ENCODE results near the gene PPARG.
A peak's percentile ranks its signal among the peaks of the same experiment; 100 is the strongest.
"Not testable (repeated sequence)": the region's sequence is repeated elsewhere in the genome, so short reads cannot be mapped to it uniquely, and the experiment has no call there.

The PPARG gene

DNA sequence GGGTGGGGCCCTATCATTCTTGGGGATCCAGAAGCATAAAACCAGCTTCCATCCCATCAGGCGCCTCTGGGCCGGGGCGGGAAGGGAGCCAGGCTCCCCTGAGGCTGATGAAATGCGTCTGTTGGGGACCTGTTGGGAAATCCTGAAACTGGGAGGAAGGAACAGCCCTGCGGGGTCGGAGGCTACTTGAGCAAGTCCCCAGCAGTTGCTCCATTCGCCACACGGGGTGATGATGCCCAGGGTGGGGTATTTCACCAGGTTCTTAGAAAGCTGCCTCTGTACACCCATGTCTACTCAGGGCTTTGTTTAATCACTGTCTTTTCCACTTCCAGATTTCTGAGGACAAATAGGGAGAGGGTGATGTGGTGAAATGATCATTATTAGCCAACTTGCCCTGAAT is 170.0 kb downstream of the PPARG start:
- no peak for DNase-seq (ENCODE audit: low read depth in 2 of 2)

DNA sequence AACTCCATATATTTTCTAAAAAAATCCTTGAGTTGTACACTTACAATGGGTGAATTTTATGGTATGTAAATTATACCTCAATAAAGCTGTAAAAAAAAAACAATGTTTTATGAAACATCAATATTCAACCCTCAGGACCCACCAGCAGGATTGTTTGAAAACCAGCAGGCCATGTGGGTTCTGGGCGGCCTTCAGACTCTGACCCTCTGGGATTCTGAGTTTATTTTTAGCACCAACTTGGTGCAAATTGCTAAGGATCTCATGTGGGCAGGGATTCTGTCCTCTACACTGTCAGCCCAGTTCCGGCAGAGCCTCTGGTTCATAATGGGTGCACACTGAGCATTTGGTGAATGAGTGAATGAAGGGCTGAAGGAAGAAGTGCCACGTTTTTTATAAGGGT is 171.3 kb downstream of the PPARG start:
- DNase-seq (ENCODE audit: low read depth in 2 of 2), result no peak

DNA sequence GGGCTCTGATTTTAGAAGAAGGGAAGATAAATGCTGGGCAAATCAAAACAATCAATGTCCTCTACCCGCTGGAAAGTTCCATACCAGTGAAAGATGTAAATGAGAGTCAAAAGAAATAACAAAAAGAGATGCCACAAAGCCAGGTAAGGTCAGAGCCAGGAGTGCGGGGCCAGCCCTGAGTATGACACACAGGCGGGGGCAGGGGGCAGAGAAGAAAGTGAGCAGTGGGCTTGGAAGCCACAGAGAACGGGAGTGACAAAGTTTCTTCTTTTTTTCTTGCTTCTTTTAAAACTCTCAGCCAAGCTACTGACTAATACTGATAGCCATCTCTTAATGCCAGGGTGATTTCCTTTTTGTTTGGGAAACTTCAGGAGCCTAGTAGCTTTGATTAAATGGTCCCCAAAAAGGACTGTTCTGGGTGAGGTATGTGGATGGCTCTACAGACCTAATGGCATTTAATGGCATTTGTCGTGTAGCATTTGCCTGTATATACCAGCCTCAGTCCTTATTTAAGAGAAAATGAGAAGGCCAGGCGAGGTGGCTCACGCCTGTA is 172.3 kb downstream of the PPARG start:
- DNase-seq (ENCODE audit: low read depth in 2 of 2), result no peak

DNA sequence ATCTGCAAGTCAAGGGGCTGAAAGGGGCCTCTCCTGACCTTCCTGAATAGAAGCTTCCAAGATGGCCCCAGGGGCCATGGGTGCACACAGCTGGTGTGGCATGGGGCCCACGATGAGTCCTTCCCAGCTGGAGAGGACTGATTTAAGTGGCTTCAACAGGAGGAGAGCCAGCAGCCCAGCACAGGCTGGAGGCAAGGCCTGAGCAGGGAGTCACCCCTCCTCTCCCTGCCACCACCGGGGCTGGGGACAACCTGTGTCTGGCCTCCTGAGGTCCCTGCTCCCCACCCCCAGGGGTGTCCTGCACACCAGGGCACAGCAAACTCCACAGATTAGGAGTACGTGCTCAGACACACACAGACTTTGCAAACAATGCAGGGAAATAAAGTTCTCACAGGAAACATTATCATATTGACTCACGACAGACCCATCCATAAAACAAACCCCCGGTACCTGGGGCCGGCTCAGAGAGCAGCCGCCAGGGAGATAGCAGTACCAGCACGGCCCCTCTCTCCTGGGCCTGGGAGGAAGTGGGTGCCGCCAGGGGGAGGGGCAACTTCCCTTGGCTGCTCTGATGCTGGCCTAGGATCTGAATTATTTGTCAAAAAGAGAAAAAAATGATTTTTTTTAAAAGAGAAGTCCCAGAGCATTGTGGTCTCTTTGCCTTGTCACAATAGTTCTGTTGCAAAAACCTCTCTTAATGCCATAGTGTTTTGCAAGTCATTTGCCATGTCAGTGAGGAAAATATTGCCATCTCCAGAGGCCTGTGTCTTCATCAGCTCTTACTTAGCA is 173.5 kb downstream of the PPARG start:
- no peak for DNase-seq (ENCODE audit: low read depth in 2 of 2)

DNA sequence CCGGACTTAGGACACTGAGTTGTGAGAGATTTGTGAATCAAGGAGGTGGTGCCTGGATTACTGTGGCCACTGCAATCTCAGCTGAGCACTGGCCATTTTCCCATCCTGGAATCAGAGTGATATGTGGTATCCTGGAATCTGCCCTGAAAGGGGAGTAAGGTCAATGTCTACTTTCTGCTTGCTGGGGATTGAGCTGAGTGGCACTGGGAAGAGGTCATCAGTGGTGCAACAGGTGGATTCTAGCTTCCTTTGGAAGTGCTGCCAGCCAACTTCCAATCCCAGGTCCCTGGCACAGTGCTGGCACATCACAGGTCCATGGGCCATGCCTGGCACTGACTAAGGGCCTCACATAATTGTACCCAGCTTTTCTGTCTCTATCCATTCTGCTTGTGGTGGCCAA is 174.8 kb downstream of the PPARG start:
- no peak for DNase-seq (ENCODE audit: low read depth in 2 of 2)

DNA sequence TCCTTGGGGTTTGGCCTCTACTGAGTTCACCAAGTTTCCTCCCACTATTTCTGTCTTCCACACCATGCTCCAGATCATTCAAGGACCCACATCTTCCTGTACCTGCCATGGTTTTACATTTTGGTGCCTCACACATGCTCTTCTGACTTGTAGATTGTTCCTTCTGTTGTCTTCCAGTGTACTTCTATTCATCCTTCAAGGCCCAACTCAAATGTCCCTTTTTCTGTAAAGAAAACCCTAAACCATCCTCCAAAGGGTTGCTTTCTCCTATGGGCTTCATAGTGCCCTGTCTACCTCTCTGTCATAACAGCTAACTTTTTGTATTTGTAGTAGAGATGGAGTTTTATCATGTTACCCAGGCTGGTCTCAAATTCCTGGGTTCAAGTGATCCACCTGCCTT is 175.3 kb downstream of the PPARG start:
- DNase-seq (ENCODE audit: low read depth in 2 of 2), result no peak

DNA sequence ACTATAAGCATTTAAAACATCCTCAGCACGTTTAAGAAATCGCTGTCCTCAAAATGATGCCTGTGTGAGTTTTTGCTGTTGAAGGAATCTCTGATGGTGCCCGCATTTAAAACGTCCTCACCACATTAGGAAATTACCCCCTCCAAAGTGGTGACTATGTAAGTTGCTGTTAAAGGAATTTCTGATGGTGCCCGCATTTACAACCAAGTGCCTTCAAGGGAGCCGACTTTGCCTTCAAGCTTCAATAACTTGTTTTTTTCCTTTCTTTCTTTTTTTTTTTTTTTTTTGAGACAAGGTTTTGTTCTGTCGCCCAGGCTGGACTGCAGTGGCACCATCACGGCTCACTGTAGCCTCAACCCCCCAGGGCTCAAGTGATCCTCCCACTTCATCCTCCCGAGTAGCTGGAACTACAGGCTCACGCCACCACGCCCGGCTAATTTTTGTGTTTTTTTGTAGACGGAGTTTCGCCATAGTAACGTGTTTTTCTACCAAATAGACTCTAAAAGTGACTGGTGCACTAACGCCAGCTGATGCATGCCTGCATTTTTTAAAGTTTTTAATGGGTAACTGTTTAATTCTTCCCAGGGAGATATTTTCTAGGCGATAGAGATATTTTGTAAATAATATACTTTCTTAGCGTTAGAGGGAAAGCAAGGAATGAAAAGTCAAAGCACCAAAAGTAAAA is 176.4 kb downstream of the PPARG start:
- no peak for DNase-seq (ENCODE audit: low read depth in 2 of 2)

DNA sequence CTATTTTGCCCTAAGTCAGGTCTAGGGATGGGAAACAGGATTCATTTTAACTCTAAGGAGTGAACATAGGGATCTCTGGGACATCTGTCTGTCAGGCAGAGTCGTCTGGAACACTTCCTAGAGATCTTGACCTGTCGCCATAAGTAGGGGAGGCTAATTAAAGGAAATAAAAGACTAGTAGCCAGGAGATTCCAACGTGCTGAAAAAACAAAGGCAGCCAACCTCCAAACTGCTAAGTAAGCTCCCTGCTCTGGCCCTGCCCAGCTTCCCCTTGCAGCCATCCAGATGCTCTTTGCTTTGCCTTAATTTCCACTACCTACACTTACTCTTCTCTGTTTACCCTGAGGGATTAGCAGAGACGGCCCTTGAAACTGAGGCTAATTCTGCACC is 177.0 kb downstream of the PPARG start:
- no peak for DNase-seq (ENCODE audit: low read depth in 2 of 2)

DNA sequence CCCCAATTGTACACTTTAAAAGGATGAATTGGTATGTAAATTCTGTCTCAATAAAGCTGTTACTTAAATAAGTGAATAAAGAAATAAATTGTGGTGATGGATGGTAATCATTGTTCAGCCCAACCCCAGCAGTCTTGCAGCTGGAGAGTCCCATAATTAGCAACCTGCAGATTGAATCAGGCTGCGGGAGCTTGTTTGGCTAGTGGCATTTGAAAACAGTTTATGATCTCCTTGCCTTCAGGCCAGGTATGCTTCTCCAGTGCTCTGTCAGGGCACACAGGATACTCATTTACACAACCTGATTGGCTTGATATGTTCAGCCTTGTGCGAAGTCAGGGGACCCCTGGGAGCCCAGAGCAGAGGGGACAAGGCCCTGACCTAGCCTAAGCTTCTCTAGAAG is 178.9 kb downstream of the PPARG start:
- no peak for DNase-seq (ENCODE audit: low read depth in 2 of 2)

DNA sequence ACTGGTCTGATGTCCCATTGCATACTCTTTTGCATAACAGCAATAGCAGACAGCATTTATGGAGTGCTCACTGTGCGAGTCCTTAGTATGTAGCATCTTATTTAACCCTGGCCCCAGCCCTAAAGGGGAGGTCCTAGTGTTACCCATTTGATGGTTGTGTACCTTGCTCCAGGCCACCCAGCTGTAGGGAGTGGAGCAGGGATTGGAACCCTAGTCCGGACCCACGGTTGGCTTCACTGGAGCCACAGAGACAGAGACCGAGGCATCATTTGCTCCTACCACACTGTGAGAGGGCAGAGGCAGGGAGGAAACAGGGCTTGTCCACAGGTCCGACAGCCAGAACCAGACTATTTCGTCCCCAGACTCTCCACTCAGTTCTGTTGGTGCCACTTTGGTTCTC is 179.4 kb downstream of the PPARG start:
- DNase-seq (ENCODE audit: low read depth in 2 of 2), result no peak

DNA sequence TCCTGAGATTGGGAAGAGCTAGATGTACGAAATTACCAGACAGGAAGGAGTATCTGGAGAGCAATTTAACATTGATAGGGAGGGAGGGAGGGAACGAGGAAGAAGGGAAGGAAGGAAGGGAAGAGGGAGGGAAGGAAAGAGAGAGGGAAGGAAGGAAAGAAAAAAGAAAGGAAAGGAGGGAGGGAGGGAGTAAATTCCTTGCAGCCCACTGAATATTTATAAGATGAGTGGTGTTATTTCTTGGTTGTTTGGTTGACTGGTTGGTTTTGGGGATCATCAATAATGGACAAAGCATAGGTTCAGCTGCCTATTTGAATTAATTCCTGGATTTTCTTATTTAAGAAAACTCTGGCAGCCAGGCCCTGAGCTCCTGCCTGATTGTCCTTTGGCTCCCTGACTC is 179.9 kb downstream of the PPARG start:
- DNase-seq (ENCODE audit: low read depth in 2 of 2), result no peak

DNA sequence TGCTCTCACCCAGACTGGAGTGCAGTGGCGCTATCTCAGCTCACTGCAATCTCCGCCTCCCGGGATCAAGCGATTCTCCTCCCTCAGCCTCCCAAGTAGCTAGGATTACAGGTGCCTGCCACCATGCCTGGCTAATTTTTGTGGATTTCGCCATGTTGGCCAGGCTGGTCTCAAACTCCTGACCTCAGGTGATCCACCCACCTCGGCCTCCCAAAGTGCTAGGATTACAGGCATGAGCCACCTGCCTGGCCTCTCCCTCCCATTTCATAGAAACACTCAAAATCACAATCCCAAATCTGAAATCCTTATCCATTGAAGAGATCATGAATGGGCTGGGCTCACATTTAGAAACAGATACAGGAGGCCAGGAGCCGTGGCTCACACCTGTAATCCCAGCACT is 180.4 kb downstream of the PPARG start:
- DNase-seq (ENCODE audit: low read depth in 2 of 2), result not testable (repeated sequence)

DNA sequence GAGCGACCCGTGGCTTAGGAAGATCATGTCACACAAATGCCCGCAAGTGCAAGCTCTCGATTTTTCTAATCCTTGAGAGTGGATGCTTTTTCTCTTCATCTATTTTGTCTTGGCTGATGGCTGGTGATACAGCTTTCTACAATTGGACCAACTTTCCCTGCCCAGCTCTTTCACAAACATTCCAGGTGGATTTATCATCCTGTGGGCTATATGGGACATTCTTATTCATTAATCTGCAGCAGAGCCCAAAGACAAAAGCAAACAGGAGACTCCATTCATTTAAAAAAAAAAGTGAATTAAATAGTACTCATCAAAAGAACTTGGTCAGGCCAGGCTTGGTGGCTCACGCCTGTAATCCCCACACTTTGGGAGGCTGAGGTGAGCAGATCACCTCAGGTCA is 181.2 kb downstream of the PPARG start:
- DNase-seq (ENCODE audit: low read depth in 2 of 2), result no peak

DNA sequence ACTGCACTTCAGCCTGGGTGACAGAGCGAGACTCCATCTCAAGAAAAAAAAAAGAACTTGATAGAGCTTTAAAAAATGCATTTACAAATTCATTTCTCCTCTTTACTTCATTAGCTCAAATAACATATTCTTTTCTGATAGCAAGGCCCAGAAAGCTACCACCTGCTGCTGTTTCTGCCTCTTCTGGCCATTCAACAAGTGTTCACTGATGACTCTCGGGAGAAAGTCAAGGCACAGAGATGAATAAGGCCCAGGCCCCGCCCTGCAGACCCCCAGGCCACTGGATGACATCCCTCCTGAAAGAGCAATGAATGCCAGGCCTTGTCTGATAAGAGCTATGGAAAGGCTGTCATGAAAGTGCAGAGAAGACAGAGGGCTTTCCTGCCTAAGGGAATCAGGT is 181.8 kb downstream of the PPARG start:
- DNase-seq (ENCODE audit: low read depth in 2 of 2), result no peak

DNA sequence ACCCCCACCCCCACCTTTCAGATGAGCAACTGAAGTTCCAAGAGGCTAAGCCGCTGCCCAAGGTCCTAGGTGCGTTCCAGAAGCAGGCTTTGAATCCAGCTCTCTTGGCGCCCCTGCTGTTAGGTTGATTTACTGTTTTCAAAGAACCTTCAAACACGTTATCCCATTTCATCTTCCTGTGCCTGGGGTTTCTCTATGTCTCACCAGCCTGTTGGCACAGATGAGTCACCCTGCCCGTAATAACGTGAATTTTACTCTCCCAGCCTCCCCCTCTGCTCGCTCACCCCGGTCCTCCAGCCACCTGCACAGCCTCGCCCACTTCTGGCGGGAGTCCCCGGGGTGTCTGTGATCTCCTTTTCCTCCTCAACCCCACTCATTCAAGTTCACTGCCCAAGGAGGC is 182.4 kb downstream of the PPARG start:
- peak; percentile 57 to 58 for DNase-seq (ENCODE audit: low read depth in 2 of 2)

DNA sequence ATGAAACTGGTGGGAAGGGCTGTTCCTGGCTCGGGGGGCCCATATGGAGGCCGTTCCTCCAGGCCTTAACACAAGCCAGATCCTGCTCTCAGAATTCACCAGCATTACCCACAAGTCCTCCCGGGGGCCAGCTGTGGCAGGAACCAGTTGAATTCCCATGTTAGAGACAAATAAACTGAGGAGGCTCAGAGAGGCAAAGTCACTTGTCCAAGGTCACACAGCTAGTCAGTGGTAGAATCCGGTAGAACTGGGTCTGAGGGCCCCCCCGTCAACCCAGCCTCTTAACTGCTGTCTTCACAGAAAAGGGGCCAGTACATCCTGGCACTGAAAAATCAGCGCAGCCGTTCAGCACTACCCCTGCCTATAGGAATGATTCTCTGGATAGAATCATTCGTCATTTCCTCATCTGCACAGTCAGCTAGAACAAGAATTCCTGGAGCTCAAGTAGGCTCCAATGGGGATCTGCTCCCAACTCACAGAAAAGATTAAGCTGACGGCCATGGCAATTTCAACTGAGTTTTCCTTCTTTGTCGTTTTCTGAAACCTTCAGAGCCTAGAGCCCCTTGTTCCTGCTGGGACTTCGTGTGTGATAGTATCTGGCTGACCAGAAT is 183.2 kb downstream of the PPARG start:
- no peak for DNase-seq (ENCODE audit: low read depth in 2 of 2)

DNA sequence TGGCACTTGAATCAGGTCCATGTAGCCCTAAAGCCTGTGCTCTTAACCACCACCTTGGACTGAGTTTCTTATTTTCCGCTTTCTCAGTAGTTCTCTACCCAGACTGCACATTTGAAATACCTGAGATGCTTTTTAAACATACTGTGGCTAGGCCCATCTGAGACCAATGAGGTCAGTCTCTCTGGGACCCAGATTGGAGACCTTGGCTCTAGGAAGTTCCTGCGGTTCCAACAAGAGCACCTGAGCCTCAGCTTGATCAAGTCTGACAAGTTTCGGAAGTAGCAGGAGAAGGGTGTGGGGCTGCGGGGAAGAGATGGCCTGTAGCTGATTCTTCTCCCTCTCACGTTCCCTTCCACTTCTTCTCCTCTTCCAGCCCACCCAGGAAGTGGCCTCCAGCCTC is 183.9 kb downstream of the PPARG start:
- DNase-seq (ENCODE audit: low read depth in 2 of 2), result no peak

DNA sequence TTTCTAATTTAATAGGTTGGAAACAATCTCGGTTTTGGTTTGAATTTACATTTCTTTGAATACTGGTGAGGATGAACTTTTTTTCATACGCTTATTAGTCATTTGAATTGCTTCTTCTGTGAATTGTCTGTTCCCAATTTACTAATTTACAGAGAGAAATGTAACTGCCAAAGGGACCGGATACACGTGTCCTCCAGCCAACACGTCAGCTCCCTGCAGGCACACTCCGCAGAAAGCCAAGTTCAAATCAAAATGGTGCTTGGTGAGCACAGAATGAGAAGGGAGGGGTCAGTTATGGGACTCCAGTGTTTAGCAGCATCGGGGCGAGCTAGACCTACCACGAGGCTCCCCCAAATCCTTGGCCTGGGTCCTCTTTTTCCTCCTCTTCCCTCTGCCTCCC is 184.6 kb downstream of the PPARG start:
- DNase-seq (ENCODE audit: low read depth in 2 of 2), result no peak

DNA sequence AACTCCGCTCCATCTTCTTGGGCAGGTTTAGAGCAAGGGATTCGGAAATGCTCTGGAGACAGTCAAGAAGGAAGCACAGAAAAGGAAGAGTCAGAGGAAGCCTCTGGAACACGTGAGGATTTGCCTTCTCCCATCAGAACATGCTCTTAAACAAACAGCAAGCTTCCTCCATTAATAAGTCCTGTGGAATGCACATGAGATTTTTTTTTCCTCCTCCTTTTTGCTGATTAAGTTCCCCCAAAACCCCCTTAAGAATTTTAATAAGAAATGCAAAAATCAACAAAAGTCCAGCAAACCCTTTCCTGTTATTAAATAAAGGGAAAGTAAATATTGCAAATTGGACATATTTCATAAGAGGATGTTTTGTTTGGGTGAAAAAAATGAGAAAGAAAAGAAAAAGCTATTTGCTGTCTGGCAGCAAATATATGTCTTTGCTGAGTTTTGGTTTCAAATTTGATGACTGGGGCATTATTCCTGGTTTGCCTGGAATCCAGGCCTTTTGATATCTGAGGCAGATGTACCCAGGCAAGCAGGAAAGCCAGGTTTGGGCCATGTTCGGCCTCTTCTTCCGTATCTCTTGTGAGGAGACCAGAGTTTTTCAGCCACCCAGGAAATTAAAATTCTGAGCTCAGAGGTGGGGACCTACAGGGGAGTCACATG is 187.5 kb downstream of the PPARG start:
- no peak for DNase-seq (ENCODE audit: low read depth in 2 of 2)

DNA sequence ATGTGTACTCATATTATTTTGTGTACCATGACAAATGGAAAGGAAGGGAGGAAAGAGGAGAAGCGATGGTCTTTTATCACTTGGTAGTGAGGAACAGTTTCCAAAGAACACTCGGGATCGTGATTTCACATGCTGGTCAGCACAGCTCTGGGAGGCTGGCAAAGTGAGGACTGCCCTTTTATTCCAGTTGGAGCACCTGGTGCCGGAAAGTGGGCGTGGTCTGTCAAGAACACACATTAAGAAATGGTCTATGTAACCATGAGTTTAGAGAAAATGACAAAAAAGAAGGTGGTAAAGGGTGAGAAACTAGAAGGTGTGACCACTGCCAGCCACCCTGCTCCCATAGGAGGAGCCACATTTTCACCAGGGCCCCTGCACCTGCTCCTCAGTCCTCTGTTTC is 188.4 kb downstream of the PPARG start:
- DNase-seq (ENCODE audit: low read depth in 2 of 2), result no peak

DNA sequence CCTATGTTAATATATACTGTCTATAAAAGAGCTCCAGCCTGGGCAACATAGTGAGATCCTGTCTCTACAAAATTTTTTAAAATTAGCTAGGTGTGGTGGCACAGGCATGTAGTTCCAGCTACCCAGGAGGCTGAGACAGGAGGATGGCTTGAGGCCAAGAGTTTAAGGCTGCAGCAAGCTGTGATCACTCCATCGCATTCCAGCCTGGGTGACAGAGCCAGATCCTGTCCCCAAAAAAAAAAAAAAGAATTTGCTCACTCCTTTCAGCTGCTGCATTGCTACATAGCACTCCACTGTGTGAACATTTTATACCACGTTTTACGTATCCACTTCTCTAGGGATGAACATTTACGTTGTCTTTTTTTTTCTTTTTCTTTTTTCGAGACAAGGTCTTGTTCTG is 189.5 kb downstream of the PPARG start:
- no peak for DNase-seq (ENCODE audit: low read depth in 2 of 2)

DNA sequence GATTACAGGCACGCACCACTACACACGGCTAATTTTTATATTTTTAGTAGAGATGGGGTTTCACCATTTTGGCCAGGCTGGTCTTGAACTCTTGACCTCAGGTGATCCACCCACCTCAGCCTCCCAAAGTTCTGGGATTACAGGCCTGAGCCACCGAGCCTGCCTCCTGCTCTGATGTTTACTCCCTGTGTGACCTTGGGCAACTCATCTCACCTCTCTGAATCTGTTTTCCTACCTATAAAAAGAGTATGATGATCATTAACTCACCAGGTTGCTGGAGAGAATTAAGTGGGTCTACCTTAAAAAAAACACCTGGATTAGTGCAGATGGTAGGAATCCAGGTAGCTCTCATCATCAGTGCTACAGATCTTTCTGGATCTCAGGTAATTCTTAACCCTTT is 190.3 kb downstream of the PPARG start:
- DNase-seq (ENCODE audit: low read depth in 2 of 2), result not testable (repeated sequence)
